A549 treated with Hydrocortisone at 1 μM for 4 hours (cell line): ENCODE measurements around the gene KNDC1. TPM values are rescaled to one million over a fixed set of nuclear protein-coding genes. Genes with fewer than 3 reads are reported as not detected.

Source experiments
- total RNA-seq: library from RNA; stranded (reverse); fragments of 200-300 nt; extraction: Qiagen RNA extraction; gene quantifications from 5 replicates; pipeline ENCODE4 v1.2.3, GENCODE V29; 2022

KNDC1 gene, protein sequence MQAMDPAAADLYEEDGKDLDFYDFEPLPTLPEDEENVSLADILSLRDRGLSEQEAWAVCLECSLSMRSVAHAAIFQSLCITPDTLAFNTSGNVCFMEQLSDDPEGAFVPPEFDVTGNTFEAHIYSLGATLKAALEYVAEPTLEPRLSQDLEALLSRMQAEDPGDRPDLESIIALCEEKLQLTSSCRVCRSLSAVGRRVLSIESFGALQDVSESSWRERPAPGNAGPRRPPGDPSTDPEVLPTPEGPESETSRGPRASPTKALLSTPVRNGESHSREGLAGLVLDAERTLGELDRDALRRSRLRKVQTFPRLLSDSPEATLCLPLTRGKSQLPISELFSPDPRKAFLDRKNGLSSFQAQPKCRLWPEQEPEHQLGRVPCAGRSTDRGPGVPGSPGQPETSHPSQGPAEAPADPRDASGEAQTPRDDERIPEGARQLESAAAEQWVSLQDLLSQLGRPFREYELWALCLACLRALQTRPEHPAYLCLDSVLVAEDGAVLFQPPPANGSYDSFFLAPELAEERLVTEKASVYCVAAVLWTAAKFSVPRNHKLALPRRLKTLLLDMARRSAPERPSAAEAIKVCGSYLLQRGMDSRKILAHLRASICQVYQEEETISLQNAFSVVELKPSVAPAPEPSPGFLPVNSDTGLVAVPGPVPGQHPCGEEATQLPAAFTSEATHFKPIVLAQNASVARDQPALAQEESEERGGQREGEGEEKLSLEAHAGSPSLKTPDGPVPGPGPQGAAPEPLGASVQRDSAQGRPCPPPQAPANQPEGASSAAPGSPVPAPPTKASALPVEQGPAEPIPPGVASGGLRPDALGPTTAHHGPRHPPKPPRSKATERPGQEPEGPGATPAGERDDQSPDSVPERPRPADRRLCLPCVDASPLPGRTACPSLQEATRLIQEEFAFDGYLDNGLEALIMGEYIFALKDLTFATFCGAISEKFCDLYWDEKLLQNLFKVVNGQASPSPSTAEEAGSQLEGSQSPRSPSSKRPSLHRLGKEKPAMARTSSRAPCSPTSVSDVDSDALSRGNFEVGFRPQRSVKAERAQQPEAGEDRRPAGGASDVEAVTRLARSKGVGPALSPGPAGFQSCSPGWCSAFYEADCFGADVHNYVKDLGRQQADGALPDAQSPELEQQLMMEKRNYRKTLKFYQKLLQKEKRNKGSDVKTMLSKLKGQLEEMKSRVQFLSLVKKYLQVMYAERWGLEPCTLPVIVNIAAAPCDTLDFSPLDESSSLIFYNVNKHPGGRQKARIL (N-terminal part only)
- total RNA-seq, result 0.91 to 2.6 TPM (median 1.4 TPM) in 5 replicates

GRCh38 chr10:133159950-133160825 lies at the start of gene KNDC1:
Gene KNDC1, plus strand, starts transcription at chr10:133160219. Its CDS starts 249 bp downstream, at chr10:133160468.

DNA sequence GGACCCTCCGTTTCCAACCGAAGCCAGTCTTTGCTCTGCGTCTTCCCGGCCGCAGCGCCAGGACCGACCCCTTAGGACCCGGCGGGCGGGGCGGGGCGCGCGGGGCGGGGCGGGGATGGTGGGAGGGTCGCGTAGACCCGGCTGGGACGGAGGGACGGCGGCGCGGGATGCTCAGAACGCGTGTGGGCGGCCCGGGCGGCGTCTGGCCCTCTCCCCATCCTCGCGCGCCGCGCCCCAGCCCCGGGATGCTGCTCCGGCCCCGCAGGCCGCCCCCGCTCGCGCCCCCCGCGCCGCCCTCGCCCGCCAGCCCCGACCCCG lies 70.0 kb downstream of the KNDC1 start, which contains the start of gene UTF1:
Gene UTF1 (plus strand): TSS at position 174 of the 318 bp plus-strand sequence. CDS start 72 bp downstream, at position 246.

DNA sequence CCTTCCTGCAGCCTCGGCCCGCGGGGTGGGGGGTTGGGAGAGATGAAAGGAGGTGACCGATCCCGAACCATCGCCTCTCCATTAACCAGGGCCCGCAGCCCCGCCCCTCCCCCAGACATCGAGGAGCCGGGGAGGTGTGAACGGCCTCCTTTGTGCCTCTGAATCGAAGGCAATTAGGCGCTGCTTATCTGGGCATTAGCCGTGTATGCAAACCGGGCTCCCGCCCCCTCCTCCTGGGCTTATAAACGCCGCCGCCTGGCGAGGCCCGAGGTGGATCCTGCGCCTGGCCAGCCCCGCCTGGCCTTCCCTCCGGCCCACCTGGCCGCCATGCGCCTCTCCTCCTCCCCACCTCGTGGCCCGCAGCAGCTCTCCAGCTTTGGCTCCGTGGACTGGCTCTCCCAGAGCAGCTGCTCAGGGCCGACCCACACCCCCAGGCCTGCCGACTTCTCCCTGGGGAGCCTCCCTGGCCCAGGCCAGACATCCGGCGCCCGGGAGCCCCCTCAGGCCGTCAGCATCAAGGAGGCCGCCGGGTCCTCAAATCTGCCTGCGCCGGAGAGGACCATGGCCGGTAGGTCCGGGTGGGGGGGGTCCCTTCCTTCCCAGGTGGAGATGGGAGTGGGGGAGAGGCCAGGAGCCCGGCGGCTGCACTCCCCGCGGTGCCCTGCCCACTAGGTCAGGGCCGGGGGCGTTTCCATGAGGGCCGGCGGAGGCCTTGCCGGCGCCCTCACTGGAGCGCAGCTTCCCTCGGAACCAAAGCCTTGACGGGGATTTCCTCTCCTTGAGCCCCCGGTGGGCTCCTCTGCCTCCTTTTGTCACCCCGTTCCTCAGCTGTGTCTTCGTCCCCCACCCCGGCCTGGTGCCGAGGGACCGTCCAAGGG lies 77.8 kb downstream of the KNDC1 start, which contains the start of gene VENTX:
Gene VENTX (plus strand): TSS at position 268 of the 878 bp plus-strand sequence. CDS start 60 bp downstream, at position 328.

Other genes starting within 250 kb of the KNDC1 start
- gene CFAP46, start 217.6 kb upstream of the KNDC1 start, total RNA-seq, result 0.92 to 1.5 TPM (median 1.4 TPM) in 5 replicates
- gene ADGRA1, start 72.3 kb upstream of the KNDC1 start, total RNA-seq, result 0.15 to 0.34 TPM (median 0.23 TPM) in 5 replicates
- gene UTF1, start 70.0 kb downstream of the KNDC1 start, total RNA-seq, result 0.10 TPM in 1 of 5 replicates, not detected in the others
- not detected in 5 replicates for gene VENTX, start 77.6 kb downstream of the KNDC1 start, total RNA-seq
- gene ADAM8, start 116.6 kb downstream of the KNDC1 start, total RNA-seq, result 1.6 to 4.2 TPM (median 3.7 TPM) in 5 replicates
- gene TUBGCP2, start 148.7 kb downstream of the KNDC1 start, total RNA-seq, result 32.4 to 49.6 TPM (median 42.5 TPM) in 5 replicates
- 51.5 to 74.7 TPM (median 69.1 TPM) in 5 replicates for gene ZNF511, start 148.7 kb downstream of the KNDC1 start, total RNA-seq
- 0.45 to 0.71 TPM (median 0.59 TPM) in 5 replicates for gene CALY, start 176.7 kb downstream of the KNDC1 start, total RNA-seq
- gene PRAP1, start 187.2 kb downstream of the KNDC1 start, total RNA-seq, result 0.15 TPM in 1 of 5 replicates, not detected in the others
- 13.3 to 17.6 TPM (median 16.0 TPM) in 5 replicates for gene FUOM, start 197.8 kb downstream of the KNDC1 start, total RNA-seq
- gene ECHS1, start 213.1 kb downstream of the KNDC1 start, total RNA-seq, result 130 to 159 TPM (median 145 TPM) in 5 replicates
- gene PAOX, start 219.0 kb downstream of the KNDC1 start, total RNA-seq, result 1.7 to 2.5 TPM (median 2.1 TPM) in 5 replicates
- gene MTG1, start 233.9 kb downstream of the KNDC1 start, total RNA-seq, result 41.4 to 53.4 TPM (median 49.7 TPM) in 5 replicates